Activated CD4-positive, alpha-beta T cell treated with anti-CD3 and anti-CD28 coated beads, Interleukin-10, Interleukin-2, amounts not matched to agents 100 ng/mL and 50 ng/mL, durations not matched to agents 16 hours and 8 hours (primary cell): Measurements from ENCODE around the gene IL17RD.
A peak's percentile ranks its signal among the peaks of the same experiment; 100 is the strongest.

Experiments
- DNase-seq: peaks from one replicate; pipeline ENCODE4 v3.0.0-alpha.2; 2020

IL17RD gene

DNA sequence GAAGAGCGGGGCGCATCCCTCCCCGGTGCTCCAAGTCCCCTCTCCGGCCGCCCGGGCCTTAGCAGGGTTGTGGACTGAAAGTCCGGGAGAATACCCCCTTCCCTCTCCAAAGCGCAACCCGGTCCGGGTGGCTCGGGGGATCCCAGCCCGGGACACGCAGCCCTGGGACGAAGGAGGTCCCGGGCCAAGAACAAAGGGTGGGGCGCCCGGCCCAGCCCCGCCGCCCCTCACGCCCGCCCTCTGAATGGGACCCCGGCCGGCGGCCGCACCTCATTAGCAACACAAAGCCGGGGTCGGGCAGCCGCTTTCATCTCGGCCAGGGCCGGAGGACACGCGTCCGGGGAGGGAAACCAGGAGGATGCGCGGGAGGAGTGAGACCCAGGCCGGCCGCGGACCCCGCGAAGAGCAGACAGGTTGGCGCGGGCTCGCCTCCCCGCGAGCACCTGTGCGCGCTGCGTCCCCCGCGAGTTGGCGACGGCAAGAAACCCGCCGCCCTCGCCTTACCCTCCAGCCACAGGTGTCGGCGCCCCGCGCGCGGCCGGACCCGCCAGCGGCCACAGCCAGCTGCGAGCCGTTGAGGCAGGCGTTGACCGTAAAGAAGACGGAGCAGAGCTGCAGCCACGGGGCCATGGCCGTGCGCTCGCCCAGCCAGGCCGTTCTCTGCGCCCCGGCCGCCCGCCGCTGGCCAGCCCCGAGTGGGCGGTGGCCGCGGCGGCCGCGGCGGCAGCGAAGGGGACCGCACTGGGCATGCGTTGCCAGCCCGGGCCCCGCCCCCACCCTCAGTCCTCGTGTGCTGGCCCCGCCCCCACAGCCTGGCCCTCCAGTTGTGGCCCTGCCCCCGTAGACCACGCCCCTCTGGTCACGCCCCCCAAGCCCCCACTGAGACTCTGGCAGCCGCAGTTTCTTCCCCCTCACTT lies at the start of gene IL17RD:
IL17RD (minus strand) TSS at position 697 of the 917 bp plus-strand sequence; CDS start at position 630, 67 bp downstream.
- peak; percentile 71 for DNase-seq

- DNase-seq, result no peak
These were observed 41.3 kb upstream of the IL17RD start for GRCh38 chr3:57206423-57206822.

DNA sequence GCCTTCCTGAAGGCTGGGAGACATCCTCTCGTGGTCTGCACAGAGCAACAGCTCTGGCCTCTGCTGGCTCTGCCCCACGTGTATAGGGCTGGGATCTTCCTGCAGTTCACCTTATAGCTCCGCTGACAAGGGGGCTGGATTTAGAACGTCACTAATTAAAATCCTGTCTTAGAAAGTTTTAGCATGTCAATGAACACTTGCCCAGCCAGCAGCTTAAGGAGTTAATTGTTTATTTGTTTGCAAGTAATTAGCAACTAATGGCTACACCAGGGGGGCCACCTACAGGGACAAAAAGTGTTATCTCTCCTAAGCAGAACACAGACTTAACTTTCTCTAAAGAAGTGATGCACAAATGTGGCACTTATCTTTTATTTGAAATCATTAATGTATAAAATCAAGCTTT lies 34.7 kb upstream of the IL17RD start, which contains the start of gene HESX1:
HESX1 (minus strand) TSS at position 84 of the 403 bp plus-strand sequence; CDS start at position 24, 60 bp downstream.
- no peak for DNase-seq

DNA sequence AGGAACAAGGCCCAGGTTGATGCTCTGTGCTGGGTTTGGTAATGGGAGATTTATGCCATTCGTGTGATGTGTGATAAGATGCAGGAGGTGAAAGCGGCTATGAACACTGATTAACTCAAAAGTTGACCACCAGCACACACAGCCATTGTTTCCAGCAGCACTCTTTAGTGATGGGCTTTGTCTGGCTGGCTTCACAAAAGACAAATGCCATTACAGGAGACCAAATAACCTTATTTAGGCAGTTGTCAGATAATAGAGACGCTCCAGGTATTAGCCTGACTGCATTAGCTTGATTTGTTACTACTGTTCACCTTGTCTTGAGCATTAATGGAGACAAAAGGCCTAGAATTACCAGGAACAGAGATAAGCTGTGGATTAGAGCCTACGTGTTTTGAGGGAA lies 29.5 kb upstream of the IL17RD start:
- no peak for DNase-seq

- no peak for DNase-seq
These were observed 26.9 kb upstream of the IL17RD start for GRCh38 chr3:57192028-57192427.

DNA sequence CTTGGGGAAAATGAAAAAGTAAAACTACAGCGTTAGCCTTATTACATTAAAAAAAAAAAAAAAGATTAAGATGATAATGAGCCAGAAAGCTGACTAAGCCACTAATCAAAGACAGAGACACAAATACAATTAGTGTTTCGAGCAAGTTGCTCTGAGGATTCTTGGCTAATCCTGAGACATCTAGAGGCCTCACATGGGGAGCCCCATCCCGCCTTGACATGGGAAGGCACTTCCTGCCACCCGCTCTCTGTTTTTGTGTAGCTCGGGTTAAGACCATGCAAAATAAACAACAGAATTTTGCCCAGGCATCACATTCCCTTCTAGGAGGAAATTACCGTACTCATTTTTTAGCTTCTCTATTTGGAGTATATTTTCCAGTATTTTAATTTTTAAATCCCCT lies 19.4 kb upstream of the IL17RD start:
- DNase-seq, result no peak

- DNase-seq, result no peak
These were observed 14.6 kb upstream of the IL17RD start for GRCh38 chr3:57179580-57180410.

GRCh38 chr3:57176045-57176444 lies 10.9 kb upstream of the IL17RD start:
- DNase-seq, result no peak

GRCh38 chr3:57173687-57174086 lies 8.5 kb upstream of the IL17RD start:
- DNase-seq, result no peak

- DNase-seq, result no peak
These were observed 5.8 kb upstream of the IL17RD start for GRCh38 chr3:57170946-57171345.

DNA sequence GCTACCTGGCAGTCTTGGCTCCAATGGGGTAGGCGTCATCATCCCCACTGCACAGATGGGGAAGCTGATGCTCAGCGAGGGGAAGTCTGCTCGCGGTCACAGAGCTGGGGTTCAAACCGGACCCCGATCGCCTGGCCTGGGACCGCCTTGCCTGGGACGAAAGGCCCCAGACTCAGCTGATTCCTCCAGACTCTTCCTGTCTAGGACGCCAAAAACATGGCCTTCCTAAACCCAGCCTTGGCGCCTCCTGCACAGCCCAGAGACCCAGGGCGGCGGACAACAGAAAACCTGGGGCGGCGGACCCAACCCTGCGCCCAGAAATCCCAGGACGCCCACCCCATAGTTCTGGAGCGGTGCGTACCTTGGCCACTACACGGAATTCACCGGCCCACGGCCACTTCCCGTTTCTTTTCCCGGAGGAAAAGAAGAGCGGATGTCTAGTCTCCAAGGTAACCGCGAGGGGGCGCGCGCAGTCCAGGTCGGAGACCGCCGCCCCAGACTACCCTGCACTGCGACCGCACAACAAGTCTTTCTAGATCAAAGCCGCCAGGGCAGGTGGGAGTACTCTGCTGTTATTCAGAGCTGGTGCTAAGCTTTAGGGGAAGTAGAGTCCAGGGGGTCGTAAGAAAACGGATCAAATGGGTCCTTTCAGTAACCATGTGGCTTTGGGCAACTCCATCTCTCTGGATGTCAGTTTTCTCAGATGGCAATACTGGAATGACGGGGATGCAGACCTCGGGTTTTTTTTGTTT lies 4.9 kb upstream of the IL17RD start:
- peak; percentile 74 for DNase-seq

DNA sequence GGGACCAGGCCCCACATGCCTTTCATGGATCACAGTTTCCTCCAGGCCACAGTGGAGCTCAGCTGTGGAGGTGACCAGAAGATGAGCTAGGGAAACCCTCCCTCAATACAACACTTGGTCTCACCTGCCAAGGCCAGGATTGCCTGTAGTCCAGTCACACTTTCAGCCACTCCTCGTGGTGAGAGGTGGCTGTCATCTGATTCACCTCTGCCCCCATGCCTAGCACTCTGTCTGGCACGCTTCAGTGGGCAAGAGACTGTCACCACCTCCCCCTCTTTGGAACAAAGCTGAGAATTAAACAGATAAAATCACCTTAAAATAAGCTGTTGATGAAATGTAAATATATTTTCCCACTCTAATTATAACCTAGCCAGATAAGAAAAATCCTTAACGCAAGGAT lies 4.0 kb upstream of the IL17RD start:
- no peak for DNase-seq

GRCh38 chr3:57168151-57168550 lies 3.0 kb upstream of the IL17RD start:
- DNase-seq, result no peak

DNA sequence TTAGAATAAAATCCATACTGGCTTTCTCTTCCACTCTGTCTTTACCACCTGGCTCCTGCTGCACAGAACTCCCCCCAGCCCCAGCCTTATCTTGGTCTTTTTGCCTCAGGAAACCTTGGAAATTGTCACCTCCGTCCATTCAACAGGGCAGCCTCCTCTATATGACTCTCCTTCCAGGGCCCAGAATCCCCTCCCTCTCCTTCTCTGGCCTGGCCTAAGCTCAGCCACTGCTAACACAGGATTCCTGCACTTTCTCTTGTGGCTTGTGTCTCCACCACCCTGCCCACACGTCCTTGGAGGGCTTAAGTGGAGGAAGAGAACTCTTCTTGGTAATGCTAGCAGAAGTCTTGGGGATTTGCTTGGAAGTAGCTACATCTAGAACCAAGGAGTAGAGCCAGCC lies 1.5 kb upstream of the IL17RD start:
- DNase-seq, result no peak

DNA sequence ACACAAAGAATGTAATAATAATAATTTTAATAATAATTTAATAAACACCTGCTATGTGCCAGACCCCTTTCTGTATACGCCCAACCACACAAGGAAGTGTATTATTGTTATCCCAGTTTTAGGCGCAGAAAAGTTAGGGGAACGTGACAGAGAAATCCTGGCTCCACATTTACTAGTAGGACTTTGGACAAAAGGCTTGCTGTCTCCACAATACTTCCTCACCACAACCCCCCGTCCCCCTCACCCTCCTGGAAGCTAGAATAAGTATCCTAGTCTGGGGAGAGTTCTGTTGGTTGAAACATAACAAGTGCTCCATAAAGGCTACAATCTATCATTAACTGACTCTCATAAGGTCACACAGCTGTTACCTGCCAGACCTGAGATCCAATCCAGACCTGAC lies 488 bp upstream of the IL17RD start:
- DNase-seq, result no peak

GRCh38 chr3:57164217-57164656 lies 916 bp downstream of the IL17RD start:
- no peak for DNase-seq

GRCh38 chr3:57163751-57164150 lies 1.4 kb downstream of the IL17RD start:
- DNase-seq, result no peak

DNA sequence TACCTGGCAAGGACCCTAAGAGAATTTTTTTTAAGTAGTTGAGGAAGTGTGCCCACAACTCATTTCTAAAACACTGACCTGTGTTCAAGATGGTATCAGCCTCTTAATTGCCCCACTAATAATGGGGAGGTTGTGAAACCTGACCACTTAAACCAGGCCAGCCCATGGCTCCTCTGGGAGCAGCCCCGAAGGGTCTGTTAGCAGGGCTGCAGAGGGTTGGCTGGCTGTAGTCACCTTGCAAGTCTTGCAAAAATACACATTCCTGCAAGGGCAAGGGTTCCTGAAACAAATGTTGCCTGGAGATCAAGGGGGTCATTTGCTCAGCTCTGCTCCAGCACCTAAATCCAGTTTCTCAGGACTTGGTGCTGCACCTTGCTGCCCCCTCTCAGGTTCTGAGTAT lies 3.2 kb downstream of the IL17RD start:
- DNase-seq, result no peak

DNA sequence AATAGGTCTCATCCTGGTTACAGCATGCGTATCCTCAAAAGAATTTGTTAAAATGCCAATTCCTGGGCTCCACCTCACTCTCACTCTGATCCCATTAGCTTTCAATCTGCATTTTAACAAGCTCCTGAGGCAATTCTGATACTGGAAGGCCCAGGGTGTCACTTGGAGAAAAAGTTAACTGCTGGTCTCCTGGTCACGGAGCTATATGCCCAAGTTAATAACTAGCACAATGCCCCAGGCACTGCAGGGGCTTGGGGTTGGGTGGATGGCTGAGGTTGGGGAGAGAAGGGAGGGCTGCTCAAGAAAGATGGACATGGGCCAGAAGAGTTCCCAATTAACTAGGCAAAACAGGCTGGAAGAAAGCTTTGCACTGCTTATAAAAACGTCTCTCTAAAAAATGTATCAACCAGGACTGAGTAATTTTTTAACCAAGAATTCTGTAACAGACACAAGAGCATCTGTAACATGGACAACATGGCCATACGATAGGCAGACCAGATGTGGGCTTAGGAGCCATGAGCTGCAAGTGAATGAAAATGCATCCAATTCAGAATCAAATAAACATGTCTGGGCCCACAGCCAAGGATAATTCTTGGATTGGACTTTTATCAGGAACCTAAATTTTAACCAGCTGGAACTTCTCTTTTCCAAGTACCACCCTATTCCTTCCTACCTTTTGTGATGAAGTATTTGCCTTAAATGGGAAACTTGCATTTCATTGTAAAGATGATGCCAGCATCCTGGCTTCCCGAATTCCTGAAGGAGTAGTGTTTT lies 4.2 kb downstream of the IL17RD start:
- DNase-seq, result no peak

GRCh38 chr3:57160076-57160764 lies 4.9 kb downstream of the IL17RD start:
- DNase-seq, result no peak
